Neural crest cell (in vitro differentiated cells): ENCODE measurements around the gene SNX30. TPM values are rescaled to one million over a fixed set of nuclear protein-coding genes. Genes with fewer than 3 reads are reported as not detected.

Experiments used
- DNase-seq: peaks from one replicate; pipeline ENCODE4 v3.0.0; 2021; ENCODE audit warnings: low read depth, mixed read lengths, low spot score
- H3K27ac Mint-ChIP-seq: one replicate; pipeline ENCODE4 v1.8.0; 2021; ENCODE audit warnings: mild to moderate bottlenecking, mixed read lengths; ENCODE audit not compliant: unreplicated experiment
- H3K27me3 Mint-ChIP-seq: 2 replicates; pipeline ENCODE4 v1.8.0; 2021; ENCODE audit warnings: low read depth, mild to moderate bottlenecking, mixed read lengths
- H3K36me3 Mint-ChIP-seq: 2 replicates; pipeline ENCODE4 v1.8.0; 2021; ENCODE audit warnings: low read depth, mild to moderate bottlenecking, mixed read lengths
- H3K4me1 Mint-ChIP-seq: 2 replicates; pipeline ENCODE4 v1.8.0; 2021; ENCODE audit warnings: mixed read lengths
- H3K4me3 Mint-ChIP-seq: one replicate; pipeline ENCODE4 v1.8.0; 2021; ENCODE audit warnings: mild to moderate bottlenecking, mixed read lengths
- H3K9me3 Mint-ChIP-seq: 2 replicates; pipeline ENCODE4 v1.8.0; 2021; ENCODE audit warnings: mixed read lengths
- total RNA-seq: library from RNA; stranded (reverse); gene quantifications from 2 replicates; pipeline ENCODE4 v1.2.1, GENCODE V29; 2021
- TF ChIP-seq, protein P1 (sequence below): fragments of 200-600 bp; sonication (generic); conservative IDR thresholded peaks from 2 replicates; pipeline ENCODE4 v1.5.0; 2021; ENCODE audit warnings: antibody characterized with exemption, mild to moderate bottlenecking

Gene SNX30
- total RNA-seq, 1 donor from 2014 or later = 14.5 TPM

DNA sequence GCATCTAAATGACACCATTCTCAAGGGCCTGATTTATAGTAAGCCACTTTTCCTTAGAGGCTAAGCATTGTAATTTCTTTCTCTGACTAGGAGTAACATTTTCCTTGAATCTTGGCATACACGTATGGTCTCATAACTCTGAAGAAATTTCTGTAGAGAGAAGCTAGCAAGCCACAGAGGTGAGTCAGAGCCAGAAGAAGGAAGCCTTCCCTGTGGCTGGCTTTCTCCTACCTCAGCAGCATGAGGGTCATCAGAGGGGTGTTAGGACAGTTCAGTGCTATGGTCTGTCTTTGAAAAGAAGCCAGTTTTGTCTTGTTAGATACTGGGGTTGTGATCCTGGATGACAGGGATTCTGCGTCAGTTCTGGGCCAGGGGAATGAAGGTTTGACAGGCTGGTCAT is 3.2 kb downstream of the SNX30 start:
- Mint-ChIP-seq H3K27ac (no peak overlapping the region), H3K4me1 (peaks cover 54% of the 10 kb centered on the region)
- TF ChIP-seq, protein P1, sequence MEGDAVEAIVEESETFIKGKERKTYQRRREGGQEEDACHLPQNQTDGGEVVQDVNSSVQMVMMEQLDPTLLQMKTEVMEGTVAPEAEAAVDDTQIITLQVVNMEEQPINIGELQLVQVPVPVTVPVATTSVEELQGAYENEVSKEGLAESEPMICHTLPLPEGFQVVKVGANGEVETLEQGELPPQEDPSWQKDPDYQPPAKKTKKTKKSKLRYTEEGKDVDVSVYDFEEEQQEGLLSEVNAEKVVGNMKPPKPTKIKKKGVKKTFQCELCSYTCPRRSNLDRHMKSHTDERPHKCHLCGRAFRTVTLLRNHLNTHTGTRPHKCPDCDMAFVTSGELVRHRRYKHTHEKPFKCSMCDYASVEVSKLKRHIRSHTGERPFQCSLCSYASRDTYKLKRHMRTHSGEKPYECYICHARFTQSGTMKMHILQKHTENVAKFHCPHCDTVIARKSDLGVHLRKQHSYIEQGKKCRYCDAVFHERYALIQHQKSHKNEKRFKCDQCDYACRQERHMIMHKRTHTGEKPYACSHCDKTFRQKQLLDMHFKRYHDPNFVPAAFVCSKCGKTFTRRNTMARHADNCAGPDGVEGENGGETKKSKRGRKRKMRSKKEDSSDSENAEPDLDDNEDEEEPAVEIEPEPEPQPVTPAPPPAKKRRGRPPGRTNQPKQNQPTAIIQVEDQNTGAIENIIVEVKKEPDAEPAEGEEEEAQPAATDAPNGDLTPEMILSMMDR = no peak

DNA sequence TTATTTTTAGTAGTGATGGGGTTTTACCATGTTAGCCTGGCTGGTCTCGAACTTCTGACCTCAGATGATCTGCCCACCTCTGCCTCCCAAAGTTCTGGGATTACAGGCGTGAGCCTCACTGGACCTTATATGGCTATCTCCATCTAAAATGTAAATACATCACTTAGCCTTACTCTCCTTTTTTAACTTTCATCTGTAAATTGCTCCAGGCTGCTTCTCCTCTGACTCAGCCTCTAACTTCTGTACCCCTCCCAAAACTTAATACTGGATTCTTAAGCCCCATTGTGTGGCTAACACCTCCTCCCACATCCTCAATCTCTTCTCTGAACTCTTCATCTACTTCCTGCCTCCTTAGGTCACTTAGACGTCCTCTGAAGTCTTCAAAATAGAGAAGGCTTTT is 4.0 kb downstream of the SNX30 start:
- Mint-ChIP-seq H3K9me3 (no peaks in the 10 kb centered on the region), H3K4me1 (peaks cover 50% of the 10 kb centered on the region), H3K27me3 (no peaks in the 10 kb centered on the region), H3K27ac (no peak overlapping the region), H3K36me3 (no peaks in the 10 kb centered on the region), H3K4me3 (peak overlapping the region; percentile 21)
- TF ChIP-seq, protein P1 = no peak
- no peak for DNase-seq

More for the DNA sequence above, 3.2 kb downstream of the SNX30 start:
- Mint-ChIP-seq H3K4me3 (peak overlapping the region; percentile 61), H3K36me3 (no peaks in the 10 kb centered on the region), H3K9me3 (no peaks in the 10 kb centered on the region), H3K27me3 (no peaks in the 10 kb centered on the region)
- DNase-seq = no peak

DNA sequence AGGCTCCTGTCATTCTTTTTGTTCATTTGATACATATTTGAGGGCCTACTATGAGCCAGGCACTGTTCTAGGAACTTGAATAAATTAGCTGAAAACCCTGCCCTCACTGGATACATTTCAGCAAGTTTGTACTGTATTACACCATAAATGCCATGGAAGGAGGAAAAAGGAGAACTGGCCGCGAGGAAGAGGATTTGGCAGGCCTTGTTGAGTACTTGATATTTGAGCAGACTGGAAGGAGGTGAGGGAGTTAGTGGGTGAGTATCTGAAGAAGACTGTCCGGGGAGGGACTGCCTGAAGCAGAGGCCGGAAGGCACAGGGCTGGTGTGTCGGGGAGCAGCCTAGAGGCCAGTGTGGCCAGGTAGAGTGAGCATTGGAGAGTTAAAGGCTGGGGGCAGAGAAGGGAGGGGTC is 4.5 kb downstream of the SNX30 start:
- peak overlapping the region; percentile 44 for H3K27ac Mint-ChIP-seq
- no peaks in the 10 kb centered on the region for H3K36me3 Mint-ChIP-seq
- H3K4me3 Mint-ChIP-seq = peak overlapping the region; percentile 21
- no peaks in the 10 kb centered on the region for H3K27me3 Mint-ChIP-seq
- peaks cover 49% of the 10 kb centered on the region for H3K4me1 Mint-ChIP-seq
- no peaks in the 10 kb centered on the region for H3K9me3 Mint-ChIP-seq
- no peak for DNase-seq
- TF ChIP-seq, protein P1 = no peak

DNA sequence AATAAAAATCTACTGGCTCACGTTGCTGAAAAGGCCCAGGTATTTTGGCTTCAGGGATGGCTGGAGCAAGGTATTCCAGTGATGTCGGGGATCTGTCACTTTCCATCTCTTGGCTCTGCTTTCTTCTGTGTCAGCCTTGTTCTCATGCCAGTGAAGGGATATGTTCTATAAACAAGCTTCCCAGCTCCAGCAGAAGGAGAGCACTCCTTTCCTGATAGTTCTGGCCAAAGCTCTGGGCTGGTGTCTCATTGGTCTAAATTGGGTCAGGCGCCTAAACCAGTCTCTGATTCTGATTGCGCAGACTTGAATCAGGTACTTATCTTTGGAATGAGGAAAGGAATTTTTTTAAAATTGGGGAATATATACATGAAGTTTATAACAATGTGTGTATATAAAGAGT is 5.1 kb downstream of the SNX30 start:
- TF ChIP-seq, protein P1 = no peak
- no peaks in the 10 kb centered on the region for H3K36me3 Mint-ChIP-seq
- H3K27me3 Mint-ChIP-seq = no peaks in the 10 kb centered on the region
- H3K4me1 Mint-ChIP-seq = peaks cover 52% of the 10 kb centered on the region
- H3K9me3 Mint-ChIP-seq = no peaks in the 10 kb centered on the region
- no peak overlapping the region for H3K4me3 Mint-ChIP-seq
- H3K27ac Mint-ChIP-seq = no peak overlapping the region
- no peak for DNase-seq

DNA sequence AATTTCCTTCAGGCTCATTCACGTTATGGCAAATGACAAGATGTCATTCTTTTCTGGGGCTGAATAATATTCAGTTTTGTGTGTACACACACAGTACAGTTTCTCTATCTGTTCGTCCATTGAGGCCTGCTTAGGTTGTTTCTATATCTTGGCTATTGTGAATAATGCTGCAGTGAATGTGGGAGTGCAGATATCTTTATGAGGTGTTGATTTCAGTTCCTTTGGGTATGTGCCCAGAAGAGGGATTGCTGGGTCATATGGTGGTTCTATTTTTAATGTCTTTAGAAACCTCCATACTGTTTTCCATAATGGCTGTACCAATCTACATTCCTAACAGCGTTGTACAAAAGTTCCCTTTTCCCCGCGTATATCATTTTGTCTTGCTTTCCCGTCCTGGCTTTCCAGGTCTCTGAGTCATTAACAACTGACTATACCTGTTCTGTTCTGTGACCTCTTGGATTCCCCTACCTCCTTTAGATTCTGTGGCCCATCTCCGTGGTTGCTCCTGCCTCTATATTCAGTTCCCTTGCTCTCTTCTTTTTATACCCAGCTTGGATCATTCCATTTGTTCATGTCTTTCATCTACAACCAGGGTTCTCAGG is 6.8 kb downstream of the SNX30 start:
- TF ChIP-seq, protein P1 = no peak
- Mint-ChIP-seq H3K36me3 (no peaks in the 10 kb centered on the region), H3K4me3 (no peak overlapping the region), H3K27ac (no peak overlapping the region), H3K9me3 (no peaks in the 10 kb centered on the region), H3K4me1 (peaks cover 50% of the 10 kb centered on the region), H3K27me3 (no peaks in the 10 kb centered on the region)
- no peak for DNase-seq
